Measurements from ENCODE around the gene KRTAP4-16.
"Not testable (repeated sequence)": the region's sequence is repeated elsewhere in the genome, so short reads cannot be mapped to it uniquely, and the experiment has no call there.

KRTAP4-16 gene

DNA sequence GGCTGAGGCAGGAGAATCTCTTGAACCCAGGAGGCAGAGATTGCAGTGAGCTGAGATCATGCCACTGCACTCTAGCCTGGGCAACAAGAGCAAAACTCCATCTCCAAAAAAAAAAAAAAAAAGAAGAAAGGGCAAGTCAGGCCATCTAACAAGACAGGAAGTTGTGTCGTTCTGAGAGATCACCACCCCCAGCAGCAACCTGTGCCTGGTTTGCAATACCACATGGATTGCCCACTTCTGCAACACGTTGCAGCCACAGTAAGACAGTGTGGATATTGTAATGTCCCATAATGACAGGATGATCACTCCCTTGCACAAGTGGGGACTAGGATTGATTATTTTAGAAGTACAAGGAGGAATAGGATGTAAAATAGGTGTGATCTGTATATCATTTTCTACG is 33.0 kb downstream of the KRTAP4-16 start:
- no peak for DNase-seq

DNA sequence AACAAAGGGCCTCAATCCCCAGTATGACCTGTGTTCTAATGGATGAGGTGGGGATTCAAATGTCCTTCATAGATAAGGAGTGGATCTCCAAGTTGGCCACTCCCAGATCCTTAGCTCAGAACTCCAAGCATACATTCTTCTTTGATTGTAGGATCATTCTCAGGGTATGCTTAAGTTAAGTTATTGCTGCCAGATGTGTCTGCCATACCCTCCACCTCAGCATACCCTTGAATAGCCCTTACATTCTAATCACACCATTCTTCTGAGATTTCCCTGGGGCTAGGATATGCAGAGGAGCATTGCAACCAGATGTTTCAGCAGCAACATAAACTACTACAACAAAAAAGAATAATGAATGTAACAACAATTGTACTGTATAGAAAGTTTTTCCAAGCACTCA is 34.7 kb downstream of the KRTAP4-16 start:
- DNase-seq: no peak

DNA sequence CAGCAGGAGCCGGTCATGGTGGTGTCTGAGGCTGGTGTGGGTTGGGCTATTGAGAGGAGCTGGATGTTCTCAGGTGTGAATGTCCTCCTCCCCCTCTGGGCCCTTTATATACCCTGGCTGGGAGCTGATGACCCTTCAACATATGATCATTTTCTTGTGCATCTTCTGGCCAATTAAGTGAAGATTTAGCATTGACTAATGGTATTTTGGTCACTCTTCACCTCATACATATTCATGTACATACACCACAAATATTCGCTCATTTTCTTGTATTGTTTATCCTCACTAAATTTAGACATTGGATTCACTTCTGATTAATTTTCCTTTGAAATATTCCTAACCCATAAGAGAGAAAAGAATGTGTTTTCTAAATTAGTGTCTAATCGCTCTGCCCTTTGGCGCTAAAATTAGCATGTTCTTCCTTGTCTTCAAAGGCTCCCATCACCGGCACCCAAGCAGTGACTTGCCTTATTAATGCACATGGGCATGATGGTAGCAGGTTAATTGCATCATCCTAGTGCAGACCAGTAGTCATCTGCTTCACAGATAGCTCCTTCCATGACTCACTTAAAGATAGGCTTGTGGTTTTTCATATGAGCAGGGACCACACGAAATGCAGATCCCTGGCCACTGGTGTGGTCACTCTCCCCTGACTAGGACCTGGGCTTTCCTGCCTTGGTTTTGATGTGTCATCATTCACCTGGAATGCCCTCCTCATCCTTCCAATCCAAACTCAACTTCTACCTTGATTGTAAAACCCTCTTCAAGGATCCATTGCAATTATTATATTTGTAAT is 36.0 kb downstream of the KRTAP4-16 start, which contains the start of gene KRTAP2-4:
Gene KRTAP2-4, minus strand, starts transcription at position 51 of the 796 bp plus-strand sequence. Its CDS starts 34 bp downstream, at position 17.
- no peak for DNase-seq

DNA sequence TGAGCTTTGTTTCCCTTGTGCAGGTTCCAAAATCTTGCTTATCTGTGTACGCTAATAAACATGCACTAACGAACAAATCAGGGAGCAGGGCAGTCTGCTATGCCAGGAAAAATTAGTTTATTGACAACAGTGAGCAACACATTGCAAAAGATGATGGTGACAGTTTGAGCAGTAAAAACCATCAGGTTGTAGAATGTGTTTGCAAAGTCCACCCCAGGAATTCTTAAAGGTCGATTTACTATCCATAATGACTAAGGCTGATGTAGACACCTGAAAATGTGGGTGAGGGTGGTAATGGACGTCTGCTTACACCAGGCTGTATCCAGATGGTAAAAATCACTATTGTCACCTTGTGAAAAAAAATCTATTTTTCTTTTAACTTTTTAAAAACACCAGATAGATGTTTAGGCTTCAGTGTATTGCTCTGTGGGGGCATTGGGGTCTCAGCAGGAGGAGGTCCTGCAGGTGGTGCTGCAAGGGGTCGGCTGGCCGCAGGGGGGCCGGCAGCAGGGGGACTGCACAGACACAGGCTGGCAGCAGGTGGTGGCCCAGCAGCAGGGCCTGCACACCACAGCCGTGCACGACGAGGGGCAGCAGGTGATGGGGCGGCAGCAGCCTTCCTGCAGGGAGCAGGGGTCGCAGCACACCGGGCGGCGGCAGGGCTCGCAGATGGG is 36.9 kb downstream of the KRTAP4-16 start:
- not testable (repeated sequence) for DNase-seq

DNA sequence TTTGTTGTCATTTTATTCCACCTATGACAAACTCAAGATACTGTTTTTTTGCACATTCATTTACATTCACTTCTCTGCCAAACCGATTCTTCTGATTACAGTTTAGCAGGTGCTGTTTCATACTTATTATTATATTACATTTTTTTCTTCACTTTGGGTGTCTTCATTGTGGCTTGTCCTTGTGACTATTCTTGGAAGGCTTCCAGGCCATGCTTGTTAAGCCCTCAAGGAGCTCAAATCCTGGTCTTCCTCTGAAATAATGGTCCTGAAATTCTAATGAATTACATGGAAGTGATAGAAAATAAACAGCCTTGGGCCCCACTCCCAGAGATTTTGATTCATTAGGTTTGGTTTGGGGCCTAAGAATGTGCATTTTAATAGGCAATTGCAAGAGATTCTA is 37.7 kb downstream of the KRTAP4-16 start:
- no peak for DNase-seq

DNA sequence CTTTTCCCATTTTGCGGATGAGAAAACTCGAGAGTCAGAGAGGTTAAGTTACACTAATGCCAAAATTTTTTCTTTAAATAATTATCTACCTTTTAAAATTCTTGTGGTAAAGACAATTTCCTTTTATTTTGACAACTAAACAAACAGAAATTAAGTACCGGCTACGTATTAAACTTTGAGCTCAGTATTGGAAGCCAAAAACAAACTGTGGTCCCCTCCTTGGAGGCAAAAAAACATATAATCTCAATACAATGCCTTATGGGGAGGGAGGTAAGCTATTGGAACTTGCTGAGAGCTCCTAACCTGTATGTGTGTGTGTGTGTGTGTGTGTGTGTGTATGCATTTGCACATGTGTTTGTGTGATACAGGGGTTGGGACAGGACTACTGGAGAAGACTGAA is 38.6 kb downstream of the KRTAP4-16 start:
- no peak for DNase-seq

DNA sequence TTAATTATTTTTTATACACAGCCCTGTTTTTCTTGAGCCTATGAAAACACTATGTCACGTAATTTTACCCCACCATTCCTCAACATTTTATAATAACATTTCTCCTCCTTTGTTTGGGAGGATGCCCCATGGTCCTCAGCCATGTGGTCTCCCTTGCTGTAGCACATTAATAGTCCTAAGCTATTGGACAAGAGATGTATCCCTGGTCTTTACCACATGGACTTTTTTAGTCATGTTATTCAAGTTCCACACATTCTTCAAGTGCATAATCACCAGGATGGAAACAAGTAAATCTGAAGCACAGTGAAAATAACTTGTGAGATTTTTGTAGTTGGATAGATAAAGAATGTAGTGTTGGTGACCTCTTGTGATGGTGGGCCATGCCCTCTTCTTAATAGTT is 40.0 kb downstream of the KRTAP4-16 start:
- DNase-seq: no peak

DNA sequence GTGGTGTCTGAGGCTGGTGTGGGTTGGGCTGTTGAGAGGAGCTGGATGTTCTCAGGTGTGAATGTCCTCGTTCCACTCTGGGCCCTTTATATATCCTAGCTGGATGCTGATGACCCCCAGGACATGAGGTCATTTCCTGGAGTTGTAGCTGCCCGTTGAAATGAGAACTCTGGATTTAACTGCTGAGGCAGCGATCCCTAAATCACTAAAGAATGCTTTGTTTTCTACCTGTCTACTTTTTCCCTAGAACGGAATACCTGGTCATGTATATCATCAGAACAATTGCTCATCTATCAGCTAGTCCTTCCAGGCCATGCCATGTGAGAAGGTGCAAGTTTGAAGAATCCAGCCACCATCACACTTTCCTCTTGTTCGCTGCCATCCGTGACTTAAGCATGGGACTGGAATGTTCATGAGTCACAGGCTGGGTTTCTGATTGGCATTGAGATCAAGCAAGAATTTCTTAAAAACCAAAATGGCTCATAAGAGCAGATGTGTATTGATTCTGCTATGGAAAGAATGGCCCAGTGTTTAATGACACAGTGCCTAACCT is 41.9 kb downstream of the KRTAP4-16 start, which contains the start of gene KRTAP2-3:
Gene KRTAP2-3, minus strand, starts transcription at position 63 of the 553 bp plus-strand sequence. CDS start 64 bp downstream, outside the sequence.
- DNase-seq: no peak

DNA sequence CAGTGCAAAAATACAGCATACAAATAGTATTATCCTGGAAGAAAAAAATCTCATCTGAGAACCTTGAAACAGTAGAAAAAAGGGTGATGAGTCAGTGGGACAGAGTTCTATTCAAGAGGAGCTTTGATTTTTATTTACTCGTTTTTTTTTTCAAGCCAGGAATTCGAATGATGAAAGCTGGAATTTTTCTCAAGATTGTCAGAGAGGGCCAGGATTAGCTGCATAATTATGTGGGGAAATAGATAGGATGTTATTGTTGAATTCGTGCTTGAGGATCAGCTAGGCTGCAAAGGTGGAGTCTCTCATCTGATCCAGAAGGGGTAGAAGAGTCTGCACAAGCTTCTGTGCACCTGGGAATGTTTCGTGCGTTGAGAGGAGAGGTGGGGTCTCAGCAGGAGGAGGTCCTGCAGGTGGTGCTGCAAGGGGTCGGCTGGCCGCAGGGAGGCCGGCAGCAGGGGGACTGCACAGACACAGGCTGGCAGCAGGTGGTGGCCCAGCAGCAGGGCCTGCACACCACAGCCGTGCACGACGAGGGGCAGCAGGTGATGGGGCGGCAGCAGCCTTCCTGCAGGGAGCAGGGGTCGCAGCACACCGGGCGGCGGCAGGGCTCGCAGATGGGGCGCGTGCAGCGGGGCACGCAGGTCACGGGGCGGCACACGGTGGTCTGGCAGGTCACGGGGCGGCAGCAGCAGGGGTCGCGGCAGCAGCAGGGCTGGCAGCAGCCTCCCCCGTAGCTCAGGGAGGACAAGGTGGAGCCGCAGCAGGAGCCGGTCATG is 42.5 kb downstream of the KRTAP4-16 start:
- not testable (repeated sequence) for DNase-seq

DNA sequence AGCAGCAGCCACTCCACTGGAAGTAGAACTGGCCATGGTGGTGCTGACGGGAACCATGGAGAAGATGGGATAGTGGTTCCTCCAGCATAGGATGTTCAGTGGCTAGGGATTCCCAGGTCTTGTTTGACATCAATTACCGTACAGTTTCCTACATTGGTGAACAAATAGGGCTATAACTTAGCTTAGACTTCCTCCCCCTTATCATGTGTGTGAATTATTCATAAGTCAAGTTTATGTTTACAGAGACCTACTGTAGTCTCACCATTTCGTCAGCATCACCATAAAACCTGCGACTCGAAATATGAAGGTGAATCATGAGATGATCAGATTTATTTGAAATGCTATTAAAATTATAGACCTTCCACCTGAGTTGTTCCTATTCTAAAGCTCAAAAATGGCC is 43.3 kb downstream of the KRTAP4-16 start:
- DNase-seq: no peak

DNA sequence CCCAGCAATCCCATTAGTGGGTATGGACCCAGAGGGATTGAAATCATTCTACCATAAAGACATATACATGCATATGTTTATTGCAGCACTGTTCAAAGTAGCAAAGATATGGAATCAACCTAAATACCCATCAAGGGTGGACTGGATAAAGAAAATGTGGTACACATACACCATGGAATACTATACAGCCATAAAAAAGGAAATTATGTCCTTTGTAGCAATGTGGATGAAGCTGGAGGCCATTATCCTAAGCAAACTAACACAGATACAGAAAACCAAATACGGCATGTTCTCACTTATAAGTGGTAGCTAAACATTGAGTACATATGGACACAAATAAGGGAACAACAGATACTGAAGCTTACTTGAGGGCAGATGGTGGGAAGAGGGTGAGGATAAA is 44.5 kb downstream of the KRTAP4-16 start:
- DNase-seq: no peak

DNA sequence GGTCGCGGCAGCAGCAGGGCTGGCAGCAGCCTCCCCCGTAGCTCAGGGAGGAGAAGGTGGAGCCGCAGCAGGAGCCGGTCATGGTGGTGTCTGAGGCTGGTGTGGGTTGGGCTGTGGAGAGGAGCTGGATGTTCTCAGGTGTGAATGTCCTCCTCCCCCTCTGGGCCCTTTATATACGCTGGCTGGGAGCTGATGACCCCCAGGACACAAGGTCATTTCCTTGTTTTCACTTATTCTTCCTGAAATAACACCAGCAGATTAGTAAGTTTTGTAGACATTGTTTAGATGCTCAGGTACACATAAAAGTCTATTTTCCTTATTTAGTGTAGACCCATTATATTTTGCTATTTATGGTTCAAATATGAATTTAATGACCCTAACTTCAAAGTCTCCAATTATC is 46.9 kb downstream of the KRTAP4-16 start, which contains the start of gene KRTAP2-2:
Gene KRTAP2-2, minus strand, starts transcription at position 101 of the 400 bp plus-strand sequence. Its CDS starts 19 bp downstream, at position 82.
- DNase-seq: not testable (repeated sequence)

DNA sequence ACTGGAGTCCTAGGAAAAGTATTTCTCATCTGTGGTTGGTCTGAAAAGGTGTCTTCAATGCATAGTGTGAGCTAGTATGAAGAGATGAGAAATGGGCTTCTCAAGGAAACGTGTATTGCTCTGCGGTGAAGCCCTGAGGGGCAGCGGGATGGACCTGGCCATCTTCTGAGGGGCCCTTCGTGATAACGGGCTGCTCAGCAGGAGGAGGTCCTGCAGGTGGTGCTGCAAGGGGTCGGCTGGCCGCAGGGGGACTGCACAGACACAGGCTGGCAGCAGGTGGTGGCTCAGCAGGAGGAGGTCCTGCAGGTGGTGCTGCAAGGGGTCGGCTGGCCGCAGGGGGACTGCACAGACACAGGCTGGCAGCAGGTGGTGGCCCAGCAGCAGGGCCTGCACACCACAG is 47.5 kb downstream of the KRTAP4-16 start:
- not testable (repeated sequence) for DNase-seq

DNA sequence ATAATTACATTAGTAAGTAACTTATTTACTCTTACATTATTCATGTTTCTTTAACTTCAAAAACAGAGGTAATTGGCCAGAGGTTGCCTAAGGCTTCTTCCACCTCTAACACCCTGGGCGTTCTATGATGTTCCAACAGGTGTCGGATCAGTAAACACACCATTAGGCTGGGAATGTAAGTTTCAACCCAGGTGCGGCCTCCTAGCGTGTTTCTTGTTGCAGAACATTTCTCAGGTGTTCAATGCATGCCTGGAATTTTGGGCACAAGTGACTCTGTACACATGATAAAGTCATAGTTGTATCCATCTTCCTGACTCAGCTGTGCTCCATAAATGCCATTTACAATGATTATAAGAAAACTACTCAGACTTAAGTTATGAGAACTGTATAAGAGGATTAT is 48.0 kb downstream of the KRTAP4-16 start:
- no peak for DNase-seq

DNA sequence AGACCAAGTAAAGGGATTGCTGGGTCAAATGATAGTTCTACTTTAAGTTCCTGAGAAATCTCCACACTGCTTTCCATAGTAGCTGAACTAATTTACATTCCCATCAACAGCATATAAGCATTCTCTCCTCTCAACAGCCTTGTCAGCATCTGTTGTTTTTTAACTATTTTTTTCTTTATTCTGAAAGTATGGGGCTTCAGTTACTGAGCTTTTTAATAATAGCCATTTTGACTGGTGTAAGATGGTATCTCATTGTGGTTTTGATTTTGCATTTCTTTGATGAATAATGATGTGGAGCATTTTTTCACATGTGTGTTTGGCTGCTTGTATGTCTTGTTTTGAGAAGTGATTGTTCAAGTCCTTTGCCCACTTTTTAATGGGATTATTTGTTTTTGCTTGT is 49.4 kb downstream of the KRTAP4-16 start:
- no peak for DNase-seq

Measured in central memory CD4-positive, alpha-beta T cell (primary cell).